PC-3 (cell line): Measurements from ENCODE around the gene PNRC2. TPM values are rescaled to one million over a fixed set of nuclear protein-coding genes. Genes with fewer than 3 reads are reported as not detected.

Experiments
- ATAC-seq: fragments of 200-7000 bp; cut with Tn5 transposase; 2 replicates; pipeline ENCODE4 v1.9.1; 2020; ENCODE audit warnings: mild to moderate bottlenecking, moderate library complexity
- BruUV-seq: library from RNA; stranded (reverse); fragments of 400-500 nt; replicated peaks from 2 replicates; lab custom pipeline; 2021; lab: Mats Ljungman, UMichigan
- CTCF ChIA-PET: fragments of 300-600 bp; sonication (Branson Sonifier 250); formaldehyde crosslinking; loops from one replicate; lab custom pipeline; 2022; ENCODE audit warnings: antibody characterized with exemption; lab: Charles Lee
- POLR2A ChIA-PET: fragments of 300-600 bp; sonication (Branson Sonifier 250); formaldehyde crosslinking; loops from one replicate; lab custom pipeline; 2022; ENCODE audit warnings: antibody characterized with exemption; ENCODE audit not compliant: unreplicated experiment; lab: Charles Lee
- DNase-seq: peaks from one replicate; pipeline ENCODE4 v3.0.0-alpha.2; 2015
- H2AFZ ChIP-seq: fragments of 300-600 bp; sonication (generic); 2 replicates; pipeline ENCODE4 v1.6.0; 2016; ENCODE audit warnings: antibody characterized with exemption, low read length
- H3F3A ChIP-seq: fragments of 300-600 bp; sonication (generic); one replicate; pipeline ENCODE4 v1.6.0; 2017; ENCODE audit warnings: antibody characterized with exemption, low read length, control low read depth, mild to moderate bottlenecking; ENCODE audit not compliant: unreplicated experiment
- H3K27ac ChIP-seq: fragments of 300-600 bp; sonication (generic); 2 replicates; pipeline ENCODE4 v1.5.1; 2016; ENCODE audit warnings: mild to moderate bottlenecking, low read length
- H3K27me3 ChIP-seq: fragments of 300-600 bp; sonication (generic); 2 replicates; pipeline ENCODE4 v1.6.1; 2016; ENCODE audit warnings: low read length, mixed read lengths
- H3K36me3 ChIP-seq: fragments of 300-600 bp; sonication (generic); 2 replicates; pipeline ENCODE4 v1.6.1; 2016; ENCODE audit warnings: low read depth, mixed run types, low read length, mixed read lengths
- H3K4me1 ChIP-seq: fragments of 300-600 bp; sonication (generic); 2 replicates; pipeline ENCODE4 v1.5.1; 2016; ENCODE audit warnings: low read length; ENCODE audit not compliant: insufficient read depth
- H3K4me2 ChIP-seq: fragments of 300-600 bp; sonication (generic); 2 replicates; pipeline ENCODE4 v1.6.0; 2016; ENCODE audit warnings: low read length
- H3K4me3 ChIP-seq: fragments of 300-600 bp; sonication (generic); 2 replicates; pipeline ENCODE4 v1.5.1; 2016; ENCODE audit warnings: mild to moderate bottlenecking, low read length, mixed read lengths
- H3K79me2 ChIP-seq: fragments of 300-600 bp; sonication (generic); 2 replicates; pipeline ENCODE4 v1.6.1; 2017; ENCODE audit warnings: low read length, mixed read lengths
- H3K9ac ChIP-seq: fragments of 300-600 bp; sonication (generic); 2 replicates; pipeline ENCODE4 v1.6.0; 2016; ENCODE audit warnings: mild to moderate bottlenecking, low read length
- H3K9me2 ChIP-seq: fragments of 300-600 bp; sonication (generic); replicated peaks from 2 replicates; pipeline ENCODE4 v1.6.1; 2016; ENCODE audit warnings: mixed run types, low read length, mixed read lengths
- H3K9me3 ChIP-seq: fragments of 300-600 bp; sonication (generic); 2 replicates; pipeline ENCODE4 v1.6.1; 2016; ENCODE audit warnings: low read length, mixed read lengths
- H4K20me1 ChIP-seq: fragments of 300-600 bp; sonication (generic); 2 replicates; pipeline ENCODE4 v1.6.1; 2016; ENCODE audit warnings: low read length, mixed read lengths
- CTCF ChIP-seq: fragments of 300-600 bp; sonication (generic); conservative IDR thresholded peaks from 2 replicates; pipeline ENCODE4 v1.5.1; 2017; ENCODE audit warnings: antibody characterized with exemption, low read depth, mild to moderate bottlenecking, low read length
- EZH2 ChIP-seq: fragments of 300-600 bp; sonication (generic); IDR thresholded peaks from one replicate; pipeline ENCODE4 v1.6.1; 2017; ENCODE audit warnings: antibody characterized with exemption, mild to moderate bottlenecking, low read length; ENCODE audit not compliant: unreplicated experiment
- EZH2phosphoT487 ChIP-seq: fragments of 300-600 bp; sonication (generic); IDR thresholded peaks from 2 replicates; pipeline ENCODE4 v1.6.1; 2018; ENCODE audit warnings: mild to moderate bottlenecking, antibody characterized with exemption, low read length, borderline replicate concordance
- intact Hi-C: fragments of 100-400 bp; cut with micrococcal nuclease; formaldehyde crosslinking; loops from 2 replicates; pipeline ENCODE4 v1.9.0; 2023
- total RNA-seq: library from RNA; depleted of rRNA; stranded (reverse); fragments of >200 nt; gene quantifications from 2 replicates; pipeline ENCODE4 v1.2.3, GENCODE V29; 2014

PNRC2 gene
- total RNA-seq, 1 experiment from 2014 or later, result 45.6 TPM

GRCh38 chr1:23928789-23929188 lies 30.8 kb upstream of the PNRC2 start:
- Histone ChIP-seq H3K9ac (no peak overlapping the region), H3K27me3 (no peaks in the 10 kb centered on the region), H3K4me3 (no peak overlapping the region), H3F3A (no peaks in the 10 kb centered on the region), H3K27ac (no peak overlapping the region), H2AFZ (no peak overlapping the region), H3K79me2 (no peaks in the 10 kb centered on the region), H3K9me2 (no peaks in the 10 kb centered on the region), H3K4me1 (no peaks in the 10 kb centered on the region), H3K4me2 (no peak overlapping the region), H4K20me1 (no peaks in the 10 kb centered on the region), H3K9me3 (no peaks in the 10 kb centered on the region), H3K36me3 (no peaks in the 10 kb centered on the region)
- intact Hi-C loops, result no loop called here
- TF ChIP-seq CTCF (no peak), EZH2phosphoT487 (no peak), EZH2 (no peak)
- DNase-seq (no peak), ATAC-seq (no peak)
- no TSS peak for BruUV-seq
- POLR2A ChIA-PET, result no interaction called here
- CTCF ChIA-PET, result no interaction called here

GRCh38 chr1:23930270-23930669 lies 29.4 kb upstream of the PNRC2 start:
- no peaks in the 10 kb centered on the region for H4K20me1 ChIP-seq
- no peaks in the 10 kb centered on the region for H3K9me2 ChIP-seq
- no peak overlapping the region for H3K4me2 ChIP-seq
- TF ChIP-seq EZH2phosphoT487 (no peak), CTCF (no peak)
- ATAC-seq, result no peak
- H3K9ac ChIP-seq, result no peak overlapping the region
- no peaks in the 10 kb centered on the region for H3K27me3 ChIP-seq
- no peaks in the 10 kb centered on the region for H3K4me1 ChIP-seq
- ChIA-PET POLR2A (no interaction called here), CTCF (no interaction called here)
- intact Hi-C loops, result no loop called here
- no peak overlapping the region for H3K27ac ChIP-seq
- no TSS peak for BruUV-seq
- H3K36me3 ChIP-seq, result no peaks in the 10 kb centered on the region
- H3F3A ChIP-seq, result no peaks in the 10 kb centered on the region
- no peak overlapping the region for H3K4me3 ChIP-seq
- no peaks in the 10 kb centered on the region for H3K9me3 ChIP-seq
- DNase-seq, result no peak
- H3K79me2 ChIP-seq, result no peaks in the 10 kb centered on the region
- H2AFZ ChIP-seq, result no peak overlapping the region

DNA sequence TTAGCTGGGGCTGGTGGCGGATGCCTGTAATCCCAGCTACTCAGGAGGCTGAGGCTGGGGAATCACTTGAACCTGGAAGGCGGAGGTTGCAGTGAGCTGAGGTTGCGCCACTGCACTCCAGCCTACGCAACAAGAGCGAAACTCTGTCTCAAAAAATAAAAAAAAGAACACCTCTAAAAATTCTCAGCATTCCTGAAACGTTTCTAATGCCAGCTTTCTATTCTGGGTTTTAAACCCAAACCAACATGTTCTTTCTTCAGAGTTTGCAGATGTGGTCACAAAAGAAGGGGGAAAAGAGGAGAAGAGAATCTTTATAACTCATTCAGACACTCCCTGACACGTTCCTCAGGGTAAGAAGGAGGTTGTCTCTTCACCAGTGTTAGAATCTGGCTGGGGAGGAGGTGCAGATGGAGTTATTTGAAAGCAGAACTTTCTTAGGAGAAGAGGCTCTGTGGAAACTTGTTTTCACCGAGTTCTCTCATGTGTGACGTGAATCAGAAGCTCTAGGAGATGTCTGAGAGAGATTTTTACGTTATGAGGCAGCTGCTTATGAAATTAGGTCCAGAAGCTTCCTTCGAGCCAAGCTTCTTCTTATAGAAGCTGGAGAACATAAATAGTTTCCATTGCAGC lies 28.7 kb upstream of the PNRC2 start:
- Histone ChIP-seq H3K79me2 (no peaks in the 10 kb centered on the region), H3K9me3 (no peaks in the 10 kb centered on the region), H3K9ac (no peak overlapping the region), H3K36me3 (no peaks in the 10 kb centered on the region), H3F3A (no peaks in the 10 kb centered on the region), H3K4me2 (no peak overlapping the region), H2AFZ (no peak overlapping the region), H3K27me3 (no peaks in the 10 kb centered on the region), H3K4me1 (no peaks in the 10 kb centered on the region), H3K4me3 (no peak overlapping the region), H3K9me2 (no peaks in the 10 kb centered on the region), H3K27ac (no peak overlapping the region), H4K20me1 (no peaks in the 10 kb centered on the region)
- POLR2A ChIA-PET, result no interaction called here
- CTCF ChIA-PET, result no interaction called here
- ATAC-seq (no peak), DNase-seq (no peak)
- BruUV-seq, result no TSS peak
- TF ChIP-seq EZH2phosphoT487 (no peak), EZH2 (no peak), CTCF (no peak)
- intact Hi-C loops, result no loop called here
